Prostate gland (tissue), 2 donors: Measurements from ENCODE around the gene PTPRCAP. TPM values are rescaled to one million over a fixed set of nuclear protein-coding genes. Genes with fewer than 3 reads are reported as not detected.
"Not testable (repeated sequence)": the region's sequence is repeated elsewhere in the genome, so short reads cannot be mapped to it uniquely, and the experiment has no call there.

Experiments used
- DNase-seq: peaks from one replicate; pipeline ENCODE4 v3.0.0-alpha.2; 2019; ENCODE audit warnings: low spot score
- H3K27ac ChIP-seq, 2 donors: fragments of 200-600 bp; sonication (generic); 2 replicates each; pipeline ENCODE4 v1.5.1; 2017 to 2019
- H3K27me3 ChIP-seq: fragments of 200-600 bp; sonication (generic); replicated peaks from 2 replicates; pipeline ENCODE4 v1.5.1; 2019; ENCODE audit not compliant: insufficient read depth
- H3K36me3 ChIP-seq, 2 donors: fragments of 200-600 bp; sonication (generic); 1 replicate in 1 of 2; 2 replicates in 1 of 2; pipeline versions ENCODE4 v1.5.1 to v1.8.1; 2017 to 2019
- H3K4me1 ChIP-seq: fragments of 200-600 bp; sonication (generic); replicated peaks from 2 replicates; pipeline ENCODE4 v1.5.1; 2019
- H3K4me3 ChIP-seq, 2 donors: fragments of 200-600 bp; sonication (generic); 2 replicates each; pipeline ENCODE4 v1.5.1; 2017 to 2019
- H3K9me3 ChIP-seq: fragments of 200-600 bp; sonication (generic); 2 replicates; pipeline ENCODE4 v1.5.1; 2017
- CTCF ChIP-seq, 4 experiments: fragments of 200-600 bp in 2 of 4; fragments of 450-650 bp in 2 of 4; sonication (generic) in 2 of 4; IDR thresholded peaks; 1 replicate in 3 of 4; 2 replicates in 1 of 4; pipeline ENCODE4 v1.5.1; 2016 to 2019; ENCODE audit warnings: antibody characterized with exemption in 4 of 4, mild to moderate bottlenecking in 2 of 4, moderate library complexity in 2 of 4
- POLR2A ChIP-seq: fragments of 450-650 bp; IDR thresholded peaks from one replicate; pipeline ENCODE4 v1.6.1; 2016; ENCODE audit warnings: antibody characterized with exemption, mild to moderate bottlenecking
- POLR2AphosphoS5 ChIP-seq: sonication (generic); formaldehyde crosslinking; IDR thresholded peaks from one replicate; pipeline ENCODE4 v1.6.1; 2017; ENCODE audit warnings: antibody characterized with exemption
- WGBS: methylation state at CpG from one replicate; pipeline ENCODE4 v1.1.5; 2018; 5-methylcytosine and 5-hydroxymethylcytosine counted together
- intact Hi-C: fragments of 100-400 bp; cut with DNase I; formaldehyde crosslinking; loops from one replicate; pipeline ENCODE4 v1.14.2; 2022
- total RNA-seq, 2 donors: library from RNA; depleted of rRNA; stranded (reverse); fragments of >200 nt; gene quantifications; one replicate each; pipeline ENCODE4 v1.1.0, GENCODE V29; 2016

PTPRCAP gene
- total RNA-seq, 2 donors from 2014 or later, result 2.9 to 5.9 TPM

GRCh38 chr11:67428052-67429001, 9.2 kb downstream of the PTPRCAP start, which contains the start of gene RPS6KB2:
RPS6KB2 (plus strand) TSS chr11:67428494; CDS start chr11:67428546, 52 bp downstream.
- Histone ChIP-seq H3K4me1 (peaks cover 10% of the 10 kb centered on the region), H3K9me3 (no peaks in the 10 kb centered on the region), H3K27me3 (no peaks in the 10 kb centered on the region), H3K36me3 (peaks cover 0 to 9% of the 10 kb centered on the region in 2 donors), H3K27ac (peak within 1 kb of the TSS; percentile 86 to 88), H3K4me3 (peak within 1 kb of the TSS; percentile 77 to 86)
- DNase-seq, result peak; percentile 98
- under 1% methylated on average over 68 of the region's 68 CpGs for WGBS
- intact Hi-C loops, result no loop called here
- peak in 2 of 4 experiments; percentile 39 to 42 for TF ChIP-seq CTCF (IDR thresholded peaks at IDR 0.05)
- TF ChIP-seq POLR2AphosphoS5, result peak; percentile 100
- peak; percentile 91 for TF ChIP-seq POLR2A

DNA sequence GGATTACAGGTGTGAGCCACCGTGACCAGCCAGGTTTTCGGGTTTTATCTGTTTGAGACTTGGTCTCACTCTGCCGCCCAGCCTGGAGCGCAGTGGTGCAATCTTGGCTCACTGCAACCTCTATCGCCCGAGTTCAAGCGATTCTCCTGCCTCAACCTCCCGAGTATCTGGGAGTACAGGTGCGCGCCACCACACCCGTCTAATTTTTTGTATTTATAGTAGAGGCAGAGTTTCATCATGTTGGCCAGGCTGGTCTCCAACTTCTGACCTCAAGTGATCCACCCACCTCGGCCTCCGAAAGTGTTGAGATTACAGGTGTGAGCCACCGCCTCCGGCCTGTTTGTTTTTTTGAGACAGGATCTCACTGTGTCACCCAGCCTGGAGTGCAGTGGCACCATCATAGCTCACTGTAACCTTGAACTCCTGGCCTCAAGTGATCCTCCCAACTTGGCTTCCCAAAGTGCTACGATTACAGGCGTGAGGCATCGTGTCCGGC, 10.1 kb downstream of the PTPRCAP start:
- H3K4me1 ChIP-seq, result peaks cover 10% of the 10 kb centered on the region
- H3K36me3 ChIP-seq, DNase-seq, H3K27me3 ChIP-seq, intact Hi-C loops, H3K9me3 ChIP-seq: not testable (repeated sequence)
- WGBS, result 75% methylated on average over 19 of the region's 19 CpGs
- H3K4me3 ChIP-seq, result peak overlapping the region; percentile 77 to 86
- H3K27ac ChIP-seq, result peak overlapping the region; percentile 86 to 88

DNA sequence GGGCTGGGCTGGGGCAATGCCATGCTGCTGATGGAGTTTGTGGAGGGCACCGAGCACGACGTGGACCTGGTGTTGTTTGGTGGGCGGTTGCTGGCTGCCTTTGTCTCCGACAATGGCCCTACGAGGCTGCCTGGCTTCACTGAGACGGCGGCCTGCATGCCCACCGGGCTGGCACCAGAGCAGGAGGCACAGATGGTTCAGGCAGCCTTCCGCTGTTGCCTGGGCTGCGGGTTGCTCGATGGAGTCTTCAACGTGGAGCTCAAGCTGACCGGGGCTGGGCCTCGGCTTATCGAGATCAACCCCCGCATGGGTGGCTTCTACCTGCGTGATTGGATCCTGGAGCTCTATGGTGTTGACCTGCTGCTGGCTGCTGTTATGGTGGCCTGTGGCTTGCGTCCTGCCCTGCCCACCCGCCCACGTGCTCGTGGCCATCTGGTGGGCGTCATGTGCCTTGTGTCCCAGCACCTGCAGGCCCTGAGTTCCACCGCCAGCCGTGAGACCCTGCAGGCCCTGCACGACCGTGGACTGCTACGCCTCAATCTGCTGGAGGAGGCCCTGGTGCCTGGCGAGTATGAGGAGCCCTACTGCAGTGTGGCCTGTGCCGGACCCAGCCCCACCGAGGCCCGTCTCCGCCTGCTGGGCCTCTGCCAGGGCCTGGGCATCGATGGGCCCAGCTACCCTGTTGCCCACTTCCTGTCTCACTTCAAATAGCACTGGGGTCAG, 13.4 kb downstream of the PTPRCAP start:
- WGBS, result 85% methylated on average over 30 of the region's 34 CpGs
- no peak for DNase-seq
- no peaks in the 10 kb centered on the region for H3K36me3 ChIP-seq
- no peak overlapping the region for H3K27ac ChIP-seq
- TF ChIP-seq POLR2AphosphoS5 (no peak), POLR2A (no peak), CTCF (IDR thresholded peaks at IDR 0.05) (no peak)
- no peaks in the 10 kb centered on the region for H3K27me3 ChIP-seq
- H3K9me3 ChIP-seq, result no peaks in the 10 kb centered on the region
- H3K4me1 ChIP-seq, result peaks cover 8% of the 10 kb centered on the region
- no peak overlapping the region for H3K4me3 ChIP-seq
- intact Hi-C loops, result no loop called here

- WGBS, result 90% methylated on average over 13 of the region's 13 CpGs
- no peaks in the 10 kb centered on the region for H3K9me3 ChIP-seq
- TF ChIP-seq CTCF (IDR thresholded peaks at IDR 0.05), result no peak
- TF ChIP-seq POLR2AphosphoS5, result no peak
- no peak for TF ChIP-seq POLR2A
- no peak overlapping the region for H3K27ac ChIP-seq
- H3K27me3 ChIP-seq, result no peaks in the 10 kb centered on the region
- no peaks in the 10 kb centered on the region for H3K36me3 ChIP-seq
- no peak overlapping the region for H3K4me3 ChIP-seq
- DNase-seq, result no peak
- peaks cover 7% of the 10 kb centered on the region for H3K4me1 ChIP-seq
- intact Hi-C loops, result no loop called here
Observed at GRCh38 chr11:67423466-67423865, 14.0 kb downstream of the PTPRCAP start.

DNA sequence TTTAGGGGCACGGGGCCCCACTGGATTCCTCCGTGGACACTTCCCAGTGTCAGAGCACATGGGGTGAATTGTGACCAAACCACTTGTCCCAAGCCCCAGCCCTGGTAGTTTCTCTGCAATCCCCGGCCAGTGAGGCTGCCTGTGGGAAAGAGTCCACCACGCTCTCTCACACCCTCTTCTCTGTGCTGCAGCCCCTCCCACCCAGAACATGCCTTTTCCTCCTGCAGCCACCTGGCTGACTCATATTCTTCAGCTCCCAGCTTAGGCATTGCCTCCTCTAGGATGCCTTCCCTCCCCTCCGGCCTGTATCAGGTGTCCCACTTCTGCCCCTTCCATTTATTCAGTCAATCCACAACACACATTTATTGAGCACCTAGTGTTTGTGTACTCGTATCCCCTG, 14.6 kb downstream of the PTPRCAP start:
- no peaks in the 10 kb centered on the region for H3K36me3 ChIP-seq
- intact Hi-C loops, result no loop called here
- H3K4me1 ChIP-seq, result peaks cover 7% of the 10 kb centered on the region
- no peaks in the 10 kb centered on the region for H3K27me3 ChIP-seq
- H3K9me3 ChIP-seq, result no peaks in the 10 kb centered on the region
- TF ChIP-seq POLR2AphosphoS5 (no peak), CTCF (IDR thresholded peaks at IDR 0.05) (no peak), POLR2A (no peak)
- no peak overlapping the region for H3K4me3 ChIP-seq
- no peak for DNase-seq
- H3K27ac ChIP-seq, result no peak overlapping the region
- WGBS, result 66% methylated on average over 6 of the region's 6 CpGs
